ENCODE results near the gene DSP.

The DSP gene

GRCh38 chr6:7559651-7560385 lies 18.3 kb downstream of the DSP start:
- no peak for DNase-seq (ENCODE audit: insufficient read length, low spot score)

DNA sequence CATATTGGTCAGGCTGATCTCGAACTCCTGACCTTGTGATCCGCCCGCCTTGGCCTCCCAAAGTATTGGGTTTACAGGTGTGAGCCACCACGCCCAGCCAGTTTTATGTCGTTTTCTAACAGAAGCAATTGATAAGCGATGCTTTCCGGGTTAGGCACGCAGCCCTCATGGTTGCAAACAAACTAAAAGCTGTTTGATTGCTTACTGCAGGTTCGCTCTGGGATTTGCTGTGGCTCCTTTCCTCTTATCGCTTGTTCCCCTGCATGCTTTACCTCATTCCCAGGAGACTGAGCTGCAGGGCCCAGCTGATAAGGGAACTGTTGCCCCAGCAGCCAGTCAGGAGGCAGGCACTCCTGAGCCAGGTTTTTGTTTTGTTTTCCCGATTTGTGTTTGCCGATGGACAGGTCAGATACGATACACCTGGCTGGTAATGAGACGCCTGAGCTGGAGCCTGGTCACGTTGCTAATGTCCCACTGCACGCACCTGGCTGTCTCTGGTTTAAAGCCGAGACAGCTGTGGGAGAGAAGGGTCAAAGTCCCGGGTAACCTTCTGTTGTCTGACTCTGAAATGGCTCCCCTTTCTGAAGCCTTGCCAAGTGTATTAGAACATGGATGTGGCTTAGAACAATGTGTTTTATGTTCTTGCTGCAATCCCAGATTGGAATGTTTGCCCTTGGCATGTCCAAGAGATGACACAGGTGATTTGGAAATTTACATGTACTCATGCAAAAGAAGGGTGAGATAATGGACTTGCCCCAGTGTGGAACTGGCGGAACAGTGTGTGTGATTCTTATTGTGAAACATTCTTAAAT lies 19.9 kb downstream of the DSP start:
- DNase-seq (ENCODE audit: insufficient read length, low spot score) (no peak), FAIRE-seq (no peak)

More at GRCh38 chr6:7559651-7560385, 18.3 kb downstream of the DSP start:
- no peak for FAIRE-seq

DNA sequence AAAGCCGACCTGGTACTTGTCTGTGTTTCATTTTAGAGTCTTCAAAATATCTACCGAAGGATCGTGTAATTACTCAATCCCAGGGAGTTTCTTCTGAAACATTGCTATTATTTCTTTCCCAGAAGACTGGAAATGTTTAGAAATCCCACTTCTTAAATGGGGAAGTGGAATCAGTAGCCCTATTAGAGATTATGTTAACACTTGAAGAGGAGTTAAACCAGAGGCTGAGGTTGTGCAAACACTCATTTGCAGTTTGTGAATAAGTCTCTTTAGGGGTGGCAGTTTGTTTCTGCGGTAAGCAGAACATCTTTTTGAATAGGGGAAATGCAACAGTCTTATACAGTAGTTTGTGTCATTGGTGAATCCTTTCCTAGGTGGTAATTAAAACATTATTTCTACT lies 21.3 kb downstream of the DSP start:
- no peak for FAIRE-seq

DNA sequence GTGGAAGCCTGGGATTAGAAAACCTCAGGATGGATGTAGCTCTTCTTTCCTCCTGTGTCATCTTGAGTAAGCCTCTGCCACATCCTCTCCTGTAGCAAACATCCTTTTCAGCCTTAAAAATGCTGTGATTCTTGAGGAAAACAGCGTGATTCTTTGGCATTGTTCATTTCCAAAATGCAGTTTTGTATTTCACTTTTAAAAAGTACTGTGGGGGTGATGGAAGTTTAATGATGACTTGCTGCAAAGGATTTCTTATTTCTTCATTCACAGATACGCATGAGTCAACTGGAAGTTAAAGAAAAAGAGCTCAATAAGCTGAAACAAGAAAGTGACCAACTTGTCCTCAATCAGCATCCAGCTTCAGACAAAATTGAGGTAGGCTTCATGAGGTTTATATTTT lies 24.6 kb downstream of the DSP start:
- FAIRE-seq: no peak

More for the DNA sequence above, 21.3 kb downstream of the DSP start:
- DNase-seq (ENCODE audit: insufficient read length, low spot score): no peak

GRCh38 chr6:7566617-7567173 lies 25.2 kb downstream of the DSP start:
- FAIRE-seq (no peak), DNase-seq (ENCODE audit: insufficient read length, low spot score) (no peak)

More for the DNA sequence above, 24.6 kb downstream of the DSP start:
- no peak for DNase-seq (ENCODE audit: insufficient read length, low spot score)

- no peak for DNase-seq (ENCODE audit: insufficient read length, low spot score)
- no peak for FAIRE-seq
These were observed 26.6 kb downstream of the DSP start for GRCh38 chr6:7568021-7568420.

- DNase-seq (ENCODE audit: insufficient read length, low spot score): no peak
- no peak for FAIRE-seq
These were observed 27.6 kb downstream of the DSP start for GRCh38 chr6:7569082-7569481.

DNA sequence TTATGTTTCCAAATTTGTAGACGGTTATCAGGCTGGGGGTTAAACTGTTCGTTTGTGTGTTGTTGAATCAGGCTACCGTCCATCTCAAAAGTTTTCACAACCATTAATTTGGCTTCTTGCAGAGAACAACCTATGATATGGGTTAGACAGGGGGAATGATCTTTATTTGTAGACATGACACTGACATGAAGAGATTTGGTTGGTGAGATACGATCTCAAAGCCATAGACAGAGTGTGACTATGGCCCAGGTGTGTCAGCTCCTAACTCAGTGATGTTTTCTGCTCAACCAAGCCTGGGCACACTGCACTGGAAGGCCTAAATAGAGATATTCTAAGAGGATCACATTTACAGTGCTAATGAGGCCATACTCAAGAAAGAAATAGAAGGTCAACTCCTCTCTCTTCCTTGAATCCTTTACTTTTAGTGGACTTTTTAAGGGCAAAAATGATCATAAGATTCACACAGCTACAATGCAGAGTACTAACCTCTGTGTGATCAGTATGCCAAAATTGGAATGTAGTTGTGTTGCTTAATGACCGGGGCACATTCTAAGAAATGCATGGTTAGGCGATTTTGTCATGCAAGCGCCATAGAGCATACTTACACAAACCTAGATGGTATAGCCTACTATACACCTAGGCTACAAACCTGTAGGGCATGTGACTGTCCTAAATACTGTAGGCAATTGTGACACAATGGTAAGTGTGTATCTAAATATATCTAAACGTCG lies 30.9 kb downstream of the DSP start:
- DNase-seq (ENCODE audit: insufficient read length, low spot score) (no peak), FAIRE-seq (peak; percentile 9)

- DNase-seq (ENCODE audit: insufficient read length, low spot score) (no peak), FAIRE-seq (no peak)
These were observed 33.0 kb downstream of the DSP start for GRCh38 chr6:7574500-7574899.

DNA sequence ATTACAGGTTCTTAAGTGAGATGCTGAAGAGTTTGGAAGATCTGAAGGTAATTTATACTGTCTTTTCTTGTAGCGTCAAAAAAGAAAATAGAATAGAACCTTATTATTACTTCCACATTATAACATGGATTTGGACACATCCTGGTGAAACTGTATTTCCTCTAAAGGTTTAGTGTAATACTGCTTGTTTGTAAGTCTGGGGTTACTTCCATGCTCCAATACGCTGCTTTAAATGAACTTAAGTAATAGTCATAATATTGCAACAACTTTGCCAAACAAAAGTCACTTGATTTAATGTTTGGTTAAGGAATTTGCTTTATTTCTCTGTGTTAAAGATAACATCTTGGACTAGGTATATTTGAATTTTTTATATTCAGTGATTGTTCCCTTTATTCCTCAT lies 37.0 kb downstream of the DSP start:
- no peak for DNase-seq (ENCODE audit: insufficient read length, low spot score)
- FAIRE-seq: no peak

- FAIRE-seq: no peak
- DNase-seq (ENCODE audit: insufficient read length, low spot score): no peak
These were observed 37.5 kb downstream of the DSP start for GRCh38 chr6:7578931-7579330.

GRCh38 chr6:7579851-7580250 lies 38.4 kb downstream of the DSP start:
- FAIRE-seq (no peak), DNase-seq (ENCODE audit: insufficient read length, low spot score) (no peak)

- FAIRE-seq: no peak
These were observed 39.1 kb downstream of the DSP start for GRCh38 chr6:7580537-7580926.

DNA sequence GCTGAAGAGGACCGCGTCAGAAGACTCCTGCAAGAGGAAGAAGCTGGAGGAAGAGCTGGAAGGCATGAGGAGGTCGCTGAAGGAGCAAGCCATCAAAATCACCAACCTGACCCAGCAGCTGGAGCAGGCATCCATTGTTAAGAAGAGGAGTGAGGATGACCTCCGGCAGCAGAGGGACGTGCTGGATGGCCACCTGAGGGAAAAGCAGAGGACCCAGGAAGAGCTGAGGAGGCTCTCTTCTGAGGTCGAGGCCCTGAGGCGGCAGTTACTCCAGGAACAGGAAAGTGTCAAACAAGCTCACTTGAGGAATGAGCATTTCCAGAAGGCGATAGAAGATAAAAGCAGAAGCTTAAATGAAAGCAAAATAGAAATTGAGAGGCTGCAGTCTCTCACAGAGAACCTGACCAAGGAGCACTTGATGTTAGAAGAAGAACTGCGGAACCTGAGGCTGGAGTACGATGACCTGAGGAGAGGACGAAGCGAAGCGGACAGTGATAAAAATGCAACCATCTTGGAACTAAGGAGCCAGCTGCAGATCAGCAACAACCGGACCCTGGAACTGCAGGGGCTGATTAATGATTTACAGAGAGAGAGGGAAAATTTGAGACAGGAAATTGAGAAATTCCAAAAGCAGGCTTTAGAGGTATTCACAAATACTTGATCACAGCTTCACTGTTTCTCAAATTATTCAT lies 39.6 kb downstream of the DSP start:
- FAIRE-seq (no peak), DNase-seq (ENCODE audit: insufficient read length, low spot score) (no peak)

More at GRCh38 chr6:7580537-7580926, 39.1 kb downstream of the DSP start:
- no peak for DNase-seq (ENCODE audit: insufficient read length, low spot score)

GRCh38 chr6:7585287-7585930 lies 43.9 kb downstream of the DSP start:
- FAIRE-seq: no peak

GRCh38 chr6:7587631-7588100 lies 46.2 kb downstream of the DSP start:
- DNase-seq (ENCODE audit: insufficient read length, low spot score) (peak; percentile 8), FAIRE-seq (no peak)

More at GRCh38 chr6:7585287-7585930, 43.9 kb downstream of the DSP start:
- DNase-seq (ENCODE audit: insufficient read length, low spot score): no peak

DNA sequence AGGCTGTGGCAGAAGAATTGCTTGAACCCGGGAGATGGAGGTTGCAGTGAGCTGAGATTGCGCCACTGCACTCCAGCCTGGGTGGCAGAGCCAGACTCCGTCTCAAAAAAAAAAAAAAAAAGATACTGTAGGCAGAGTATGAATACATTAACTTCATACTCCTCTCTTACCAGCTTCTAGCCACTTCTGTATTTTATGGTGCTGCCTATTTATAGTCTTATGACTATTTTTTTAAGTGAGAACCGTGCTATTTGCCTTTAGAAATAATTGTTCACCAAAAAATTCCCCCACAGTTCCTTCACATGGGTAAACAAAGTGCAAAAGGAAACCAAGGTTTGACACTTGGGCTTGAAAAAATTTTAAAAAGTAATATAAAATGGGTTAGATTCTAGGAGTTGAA lies 47.0 kb downstream of the DSP start:
- no peak for DNase-seq (ENCODE audit: insufficient read length, low spot score)
- FAIRE-seq: no peak

- FAIRE-seq: no peak
- DNase-seq (ENCODE audit: insufficient read length, low spot score): no peak
These were observed 47.8 kb downstream of the DSP start for GRCh38 chr6:7589221-7589620.

DNA sequence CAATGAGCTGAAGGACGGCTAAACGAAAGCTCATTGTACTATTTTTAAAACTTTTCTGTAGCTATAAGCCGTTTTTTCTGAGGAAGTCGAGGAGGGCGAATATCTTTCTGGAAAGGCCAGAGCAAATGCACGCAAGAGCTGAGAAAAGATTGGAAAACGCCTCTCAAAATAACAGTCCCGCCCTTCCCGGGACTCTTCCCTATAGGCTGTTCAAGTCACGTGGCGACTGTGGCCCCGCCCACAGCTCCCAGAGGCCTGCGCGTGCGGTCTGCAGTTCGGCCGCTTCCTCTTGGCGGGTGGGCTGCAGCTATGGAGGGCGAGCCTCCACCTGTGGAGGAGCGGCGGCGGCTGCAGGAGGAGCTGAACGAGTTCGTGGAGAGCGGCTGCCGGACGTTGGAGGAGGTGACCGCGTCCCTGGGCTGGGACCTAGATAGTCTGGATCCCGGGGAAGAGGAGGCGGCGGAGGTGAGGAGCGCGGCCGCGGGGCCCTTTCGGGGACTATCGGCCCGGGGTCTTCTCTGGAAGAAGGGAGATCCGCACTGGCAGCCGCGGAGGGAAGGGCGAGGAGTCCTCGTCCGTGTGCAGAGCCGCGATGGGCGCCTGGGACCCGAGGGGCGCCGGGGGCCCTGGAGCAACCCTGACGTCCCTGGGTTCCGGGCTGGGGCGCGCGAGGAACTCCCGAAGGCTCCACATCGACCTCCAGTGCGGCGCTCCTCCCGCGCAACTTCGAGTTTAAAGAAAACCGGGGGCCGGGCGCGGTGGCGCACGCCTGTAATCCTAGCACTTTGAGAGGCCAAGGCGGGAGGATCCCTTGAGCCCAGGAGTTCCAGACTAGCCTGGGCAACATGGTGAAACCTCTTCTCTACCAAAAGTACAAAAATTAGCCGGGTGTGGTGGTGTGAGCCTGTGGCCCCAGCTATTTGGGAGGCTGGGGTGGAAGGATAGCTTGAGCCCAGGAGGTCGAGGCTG lies 48.8 kb downstream of the DSP start, which contains the start of gene SNRNP48:
SNRNP48 (plus strand) TSS at position 250 of the 969 bp plus-strand sequence; CDS start at position 310, 60 bp downstream.
- FAIRE-seq: peak; percentile 88
- DNase-seq (ENCODE audit: insufficient read length, low spot score): peak; percentile 91
